Left ventricle myocardium inferior (tissue), 1 donor: ENCODE measurements around the gene NUSAP1. TPM values are rescaled to one million over a fixed set of nuclear protein-coding genes. Genes with fewer than 3 reads are reported as not detected.

ENCODE experiments used
- DNase-seq: peaks from one replicate; pipeline ENCODE4 v3.0.0-alpha.2; 2020
- H3K27ac ChIP-seq: fragments of 200-600 bp; replicated peaks from 2 replicates; pipeline ENCODE4 v1.8.0; 2021
- H3K27me3 ChIP-seq: fragments of 200-600 bp; 2 replicates; pipeline ENCODE4 v1.8.0; 2021; ENCODE audit warnings: low read depth
- H3K36me3 ChIP-seq: fragments of 200-600 bp; 2 replicates; pipeline ENCODE4 v1.8.0; 2021
- H3K4me1 ChIP-seq: fragments of 200-600 bp; 2 replicates; pipeline ENCODE4 v1.8.0; 2021
- H3K4me3 ChIP-seq: fragments of 200-600 bp; 2 replicates; pipeline ENCODE4 v1.8.0; 2021; ENCODE audit warnings: mild to moderate bottlenecking, moderate library complexity
- H3K9me3 ChIP-seq: fragments of 200-600 bp; replicated peaks from 2 replicates; pipeline ENCODE4 v1.8.0; 2021
- intact Hi-C: fragments of 100-400 bp; cut with micrococcal nuclease; formaldehyde crosslinking; loops from one replicate; pipeline ENCODE4 v1.11.0; 2022
- total RNA-seq: library from RNA; stranded (reverse); fragmentation: NEBNext Ultra II Directional; extraction: Animal tissue kit (Norgen Biotek cat#: 25700); gene quantifications from one replicate; pipeline ENCODE4 v1.2.1, GENCODE V29; 2021
- TF ChIP-seq, protein P1 (sequence below): fragments of 200-600 bp; IDR thresholded peaks from 2 replicates; pipeline ENCODE4 v1.8.0; 2021; ENCODE audit warnings: antibody characterized with exemption, mild to moderate bottlenecking, borderline replicate concordance
- donor health status: DM: no; HTN: yes; CAD: no; lungs with severe emphysema.

NUSAP1 gene
- total RNA-seq, 1 donor from 2014 or later = 2.6 TPM

- H3K27ac ChIP-seq = no peak overlapping the region
Measured at GRCh38 chr15:41337047-41337446, 4.4 kb downstream of the NUSAP1 start.

GRCh38 chr15:41337631-41338522, 5.2 kb downstream of the NUSAP1 start:
- Histone ChIP-seq H3K27ac (no peak overlapping the region), H3K4me1 (peaks cover 10% of the 10 kb centered on the region), H3K4me3 (no peak overlapping the region), H3K9me3 (no peaks in the 10 kb centered on the region), H3K36me3 (no peaks in the 10 kb centered on the region), H3K27me3 (no peaks in the 10 kb centered on the region)
- TF ChIP-seq, protein P1, sequence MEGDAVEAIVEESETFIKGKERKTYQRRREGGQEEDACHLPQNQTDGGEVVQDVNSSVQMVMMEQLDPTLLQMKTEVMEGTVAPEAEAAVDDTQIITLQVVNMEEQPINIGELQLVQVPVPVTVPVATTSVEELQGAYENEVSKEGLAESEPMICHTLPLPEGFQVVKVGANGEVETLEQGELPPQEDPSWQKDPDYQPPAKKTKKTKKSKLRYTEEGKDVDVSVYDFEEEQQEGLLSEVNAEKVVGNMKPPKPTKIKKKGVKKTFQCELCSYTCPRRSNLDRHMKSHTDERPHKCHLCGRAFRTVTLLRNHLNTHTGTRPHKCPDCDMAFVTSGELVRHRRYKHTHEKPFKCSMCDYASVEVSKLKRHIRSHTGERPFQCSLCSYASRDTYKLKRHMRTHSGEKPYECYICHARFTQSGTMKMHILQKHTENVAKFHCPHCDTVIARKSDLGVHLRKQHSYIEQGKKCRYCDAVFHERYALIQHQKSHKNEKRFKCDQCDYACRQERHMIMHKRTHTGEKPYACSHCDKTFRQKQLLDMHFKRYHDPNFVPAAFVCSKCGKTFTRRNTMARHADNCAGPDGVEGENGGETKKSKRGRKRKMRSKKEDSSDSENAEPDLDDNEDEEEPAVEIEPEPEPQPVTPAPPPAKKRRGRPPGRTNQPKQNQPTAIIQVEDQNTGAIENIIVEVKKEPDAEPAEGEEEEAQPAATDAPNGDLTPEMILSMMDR = no peak
- DNase-seq = no peak
- intact Hi-C loops = no loop called here

More at GRCh38 chr15:41337047-41337446, 4.4 kb downstream of the NUSAP1 start:
- no peak for DNase-seq
- no peaks in the 10 kb centered on the region for H3K9me3 ChIP-seq
- no peaks in the 10 kb centered on the region for H3K36me3 ChIP-seq
- no peak overlapping the region for H3K4me3 ChIP-seq
- no peaks in the 10 kb centered on the region for H3K27me3 ChIP-seq
- TF ChIP-seq, protein P1 = no peak
- peaks cover 14% of the 10 kb centered on the region for H3K4me1 ChIP-seq
- intact Hi-C loops = no loop called here

DNA sequence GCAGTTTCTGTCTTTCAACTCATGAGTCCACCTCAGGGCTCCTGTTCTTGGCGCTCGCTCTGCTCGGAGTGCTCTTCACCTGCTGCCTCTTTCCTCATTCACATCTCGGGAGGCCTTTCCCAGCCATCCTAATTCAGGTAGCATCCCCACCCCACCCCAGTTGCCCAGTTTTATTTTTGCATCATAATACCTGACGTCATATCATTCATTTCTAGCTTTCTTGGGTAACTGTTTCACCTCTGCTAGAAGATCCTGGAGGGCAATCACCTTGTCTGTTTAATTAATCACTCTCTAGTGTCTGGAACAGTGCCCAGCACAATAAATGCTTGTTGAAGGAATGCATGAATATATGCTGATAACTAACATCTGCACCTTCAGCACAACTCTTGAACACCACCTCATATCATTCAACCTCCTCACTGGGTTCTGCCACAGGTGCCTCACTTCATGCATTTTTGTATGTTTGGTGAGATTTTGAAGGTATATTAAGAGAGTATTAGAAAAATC, 7.6 kb downstream of the NUSAP1 start:
- DNase-seq = no peak
- TF ChIP-seq, protein P1 = no peak
- no peaks in the 10 kb centered on the region for H3K36me3 ChIP-seq
- no peaks in the 10 kb centered on the region for H3K27me3 ChIP-seq
- intact Hi-C loops = no loop called here
- no peak overlapping the region for H3K27ac ChIP-seq
- H3K4me1 ChIP-seq = no peaks in the 10 kb centered on the region
- H3K4me3 ChIP-seq = no peak overlapping the region
- H3K9me3 ChIP-seq = no peaks in the 10 kb centered on the region

DNA sequence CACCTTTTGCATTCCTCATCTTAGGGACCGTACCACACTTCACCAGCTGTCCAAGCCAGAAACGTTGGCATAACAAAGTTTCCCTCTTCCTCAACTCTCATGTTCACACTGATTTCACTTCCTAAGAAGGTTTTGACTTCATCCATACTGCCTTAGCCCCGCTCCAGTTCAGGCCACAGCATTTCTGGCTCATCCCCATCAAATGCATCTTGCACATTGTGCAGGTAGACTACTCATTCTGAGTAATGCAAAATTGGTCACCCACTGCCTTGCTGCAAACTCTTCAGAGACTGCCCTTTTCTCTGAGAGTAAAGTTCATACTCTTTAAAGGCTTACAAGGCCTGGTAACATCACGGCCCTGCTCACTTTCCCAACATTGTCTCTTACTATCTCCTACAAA, 8.8 kb downstream of the NUSAP1 start:
- H3K4me1 ChIP-seq = no peaks in the 10 kb centered on the region
- H3K4me3 ChIP-seq = no peak overlapping the region
- no peak for DNase-seq
- no peak overlapping the region for H3K27ac ChIP-seq
- H3K27me3 ChIP-seq = no peaks in the 10 kb centered on the region
- H3K36me3 ChIP-seq = no peaks in the 10 kb centered on the region
- H3K9me3 ChIP-seq = no peaks in the 10 kb centered on the region
- TF ChIP-seq, protein P1 = no peak
- intact Hi-C loops = no loop called here

GRCh38 chr15:41347236-41347635, 14.6 kb downstream of the NUSAP1 start:
- H3K4me1 ChIP-seq = no peaks in the 10 kb centered on the region
- H3K9me3 ChIP-seq = no peaks in the 10 kb centered on the region
- intact Hi-C loops = no loop called here
- DNase-seq = no peak
- TF ChIP-seq, protein P1 = no peak
- H3K27ac ChIP-seq = no peak overlapping the region
- no peaks in the 10 kb centered on the region for H3K27me3 ChIP-seq
- H3K4me3 ChIP-seq = no peak overlapping the region
- no peaks in the 10 kb centered on the region for H3K36me3 ChIP-seq
